ENCODE measurements around the gene HSD17B2.

Gene HSD17B2

DNA sequence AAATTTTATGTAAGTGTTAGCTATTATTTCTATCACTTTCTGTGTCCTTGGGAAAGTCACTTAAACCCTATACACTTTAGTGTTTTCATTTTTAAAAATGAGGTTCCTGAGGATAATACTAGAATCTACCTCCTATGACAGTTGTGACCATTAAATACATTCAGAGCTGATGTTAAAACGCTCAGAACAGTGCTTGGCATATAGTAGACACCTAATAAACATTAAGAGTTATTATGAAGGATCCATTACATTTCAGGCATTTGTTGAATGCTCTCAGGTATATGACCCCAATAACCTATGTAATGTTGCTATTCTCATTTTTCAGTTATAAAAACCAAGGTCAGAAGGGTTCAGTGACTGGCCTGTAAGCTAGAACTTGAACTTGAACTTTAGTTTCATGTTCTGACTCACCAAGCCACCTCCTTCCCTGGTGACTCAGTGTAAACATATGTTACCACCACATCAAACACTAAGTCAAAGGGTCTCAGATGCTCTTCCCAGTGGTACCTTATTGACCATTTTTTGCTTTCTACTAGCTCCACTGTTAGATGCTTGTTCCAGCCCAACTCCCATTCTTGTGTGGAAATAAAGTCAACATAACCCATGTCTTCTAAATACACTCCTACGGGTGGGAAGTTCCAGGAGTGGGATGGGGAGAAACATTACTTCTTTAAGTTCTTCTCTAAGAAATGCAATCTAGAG lies 47.6 kb downstream of the HSD17B2 start:
- ChIA-PET POLR2A (no interaction called here), CTCF (no interaction called here)
- no peak for DNase-seq (ENCODE audit: extremely low spot score)
- TF ChIP-seq FOXK2 (IDR thresholded peaks at IDR 0.05) = no peak
- no peak for TF ChIP-seq BHLHE40 (IDR thresholded peaks at IDR 0.05; ENCODE audit: borderline replicate concordance)
- TF ChIP-seq L3MBTL2 (conservative IDR thresholded peaks at IDR 0.05) = no peak
- TF ChIP-seq TARDBP (IDR thresholded peaks at IDR 0.05) = no peak

DNA sequence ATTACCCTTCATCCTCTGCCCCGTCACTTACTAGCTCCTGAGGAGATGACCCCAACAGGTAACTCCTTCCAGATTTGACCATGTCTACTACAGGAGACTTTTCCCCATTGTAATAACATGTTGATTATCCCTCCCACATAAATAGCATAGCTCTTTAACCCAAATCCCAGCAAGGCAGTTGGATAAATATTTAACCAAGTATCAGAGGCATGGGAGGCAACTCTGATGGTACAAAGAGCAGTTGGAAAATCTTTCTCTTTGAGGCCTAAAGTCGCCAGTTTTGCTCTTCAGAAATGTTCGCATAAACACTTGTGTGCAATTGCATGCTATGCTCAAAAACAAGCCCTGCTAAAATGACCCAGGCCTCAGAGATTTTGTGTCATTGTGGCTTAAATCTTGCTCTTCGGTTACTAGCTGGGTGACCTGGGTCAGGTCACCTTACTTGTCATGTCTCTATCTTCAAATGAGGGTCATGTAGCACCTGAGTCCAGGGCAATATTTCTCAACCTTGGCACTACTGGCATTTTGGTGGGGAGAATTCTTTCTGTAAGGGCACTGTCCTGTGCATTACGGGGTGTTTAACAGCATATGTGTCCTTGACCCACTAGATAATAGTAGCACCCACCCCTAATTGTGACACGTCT lies 48.8 kb downstream of the HSD17B2 start:
- TF ChIP-seq SP1 (IDR thresholded peaks at IDR 0.05) (no peak), BHLHE40 (IDR thresholded peaks at IDR 0.05; ENCODE audit: borderline replicate concordance) (no peak), FOXA1 (IDR thresholded peaks at IDR 0.05) (no peak), L3MBTL2 (conservative IDR thresholded peaks at IDR 0.05) (no peak), ZNF384 (IDR thresholded peaks at IDR 0.05) (no peak), ELF4 (IDR thresholded peaks at IDR 0.05) (no peak), NFRKB (IDR thresholded peaks at IDR 0.05) (no peak)
- TF ChIP-seq, protein P1, sequence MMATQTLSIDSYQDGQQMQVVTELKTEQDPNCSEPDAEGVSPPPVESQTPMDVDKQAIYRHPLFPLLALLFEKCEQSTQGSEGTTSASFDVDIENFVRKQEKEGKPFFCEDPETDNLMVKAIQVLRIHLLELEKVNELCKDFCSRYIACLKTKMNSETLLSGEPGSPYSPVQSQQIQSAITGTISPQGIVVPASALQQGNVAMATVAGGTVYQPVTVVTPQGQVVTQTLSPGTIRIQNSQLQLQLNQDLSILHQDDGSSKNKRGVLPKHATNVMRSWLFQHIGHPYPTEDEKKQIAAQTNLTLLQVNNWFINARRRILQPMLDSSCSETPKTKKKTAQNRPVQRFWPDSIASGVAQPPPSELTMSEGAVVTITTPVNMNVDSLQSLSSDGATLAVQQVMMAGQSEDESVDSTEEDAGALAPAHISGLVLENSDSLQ (IDR thresholded peaks at IDR 0.05) = no peak
- CTCF ChIA-PET = no interaction called here
- POLR2A ChIA-PET = no interaction called here
- DNase-seq (ENCODE audit: extremely low spot score) = no peak

DNA sequence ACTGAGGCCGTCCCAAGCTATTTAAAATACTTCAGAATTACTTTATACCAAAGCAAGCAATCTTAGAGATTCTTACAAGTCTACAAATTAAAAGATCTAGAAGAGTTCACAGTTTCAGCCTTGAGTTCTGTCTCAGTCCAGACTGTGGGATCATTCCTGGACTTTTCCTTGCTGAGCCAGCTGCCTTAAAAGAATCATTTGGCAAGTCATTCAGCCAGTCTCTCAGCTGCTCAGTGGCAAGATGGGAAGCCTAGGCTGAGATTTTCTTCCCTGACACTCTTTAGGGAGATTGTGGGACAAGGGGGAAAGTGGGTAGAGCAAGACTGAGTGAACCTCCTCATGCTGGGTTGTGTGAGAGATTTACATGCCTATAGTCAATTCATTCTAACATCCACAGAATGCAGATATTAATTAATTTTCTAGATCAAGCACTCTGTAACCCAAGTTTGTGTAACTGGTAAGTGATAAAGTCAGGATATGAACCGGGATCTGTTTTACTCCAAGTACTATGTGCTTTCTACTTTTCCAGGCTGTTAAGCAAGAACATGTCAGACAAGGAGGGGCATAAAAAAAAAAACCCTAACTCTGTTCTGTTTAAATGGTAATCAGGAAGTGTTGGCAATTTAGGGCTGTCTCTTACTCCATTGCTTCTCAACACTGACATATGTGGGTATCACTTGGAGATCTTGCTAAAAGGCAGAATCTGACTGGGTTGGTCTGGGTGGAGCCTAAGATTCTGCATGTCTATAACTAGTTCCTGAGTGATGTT lies 50.1 kb downstream of the HSD17B2 start:
- no peak for TF ChIP-seq ELF4 (IDR thresholded peaks at IDR 0.05)
- TF ChIP-seq BHLHE40 (IDR thresholded peaks at IDR 0.05; ENCODE audit: borderline replicate concordance) = no peak
- no peak for TF ChIP-seq ZNF384 (IDR thresholded peaks at IDR 0.05)
- TF ChIP-seq, protein P1 (IDR thresholded peaks at IDR 0.05) = no peak
- TF ChIP-seq CTBP1 (IDR thresholded peaks at IDR 0.05; ENCODE audit: borderline replicate concordance) = no peak
- TF ChIP-seq TARDBP (IDR thresholded peaks at IDR 0.05) = no peak
- no peak for TF ChIP-seq SP1 (IDR thresholded peaks at IDR 0.05)
- no peak for TF ChIP-seq ARNT (IDR thresholded peaks at IDR 0.05)
- ChIA-PET POLR2A (no interaction called here), CTCF (no interaction called here)
- DNase-seq (ENCODE audit: extremely low spot score) = no peak

DNA sequence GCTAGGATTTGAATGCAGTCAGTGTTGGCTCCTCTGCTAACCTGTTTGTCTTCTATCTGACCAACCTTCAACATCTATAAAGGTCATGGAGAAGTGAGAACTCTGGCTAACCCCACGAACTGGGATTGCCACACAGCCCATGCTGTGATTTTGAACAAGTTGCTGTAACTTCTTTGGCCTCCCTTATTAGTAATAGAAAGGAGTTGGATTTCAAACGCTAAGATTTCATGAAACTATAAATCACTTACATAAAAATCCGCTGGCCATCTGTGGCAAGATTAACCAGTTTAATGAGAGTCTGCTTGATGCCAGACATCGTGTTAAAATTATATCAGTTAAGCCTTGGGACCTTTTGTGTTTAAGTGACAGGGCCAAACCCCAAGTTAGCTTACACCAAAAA lies 53.4 kb downstream of the HSD17B2 start:
- POLR2A ChIA-PET = no interaction called here
- CTCF ChIA-PET = no interaction called here
- DNase-seq (ENCODE audit: extremely low spot score) = no peak
- no peak for TF ChIP-seq SP1 (IDR thresholded peaks at IDR 0.05)
- TF ChIP-seq NFRKB (IDR thresholded peaks at IDR 0.05) = no peak
- TF ChIP-seq BHLHE40 (IDR thresholded peaks at IDR 0.05; ENCODE audit: borderline replicate concordance) = no peak
- no peak for TF ChIP-seq CTBP1 (IDR thresholded peaks at IDR 0.05; ENCODE audit: borderline replicate concordance)
- no peak for TF ChIP-seq ARNT (IDR thresholded peaks at IDR 0.05)
- no peak for TF ChIP-seq TARDBP (IDR thresholded peaks at IDR 0.05)
- TF ChIP-seq FOXA1 (IDR thresholded peaks at IDR 0.05) = no peak
- TF ChIP-seq LEF1 (IDR thresholded peaks at IDR 0.05; ENCODE audit: borderline replicate concordance) = no peak
- TF ChIP-seq ZNF384 (IDR thresholded peaks at IDR 0.05) = no peak
- TF ChIP-seq, protein P1 (IDR thresholded peaks at IDR 0.05) = no peak
- TF ChIP-seq ELF4 (IDR thresholded peaks at IDR 0.05) = no peak
- TF ChIP-seq HDGF (IDR thresholded peaks at IDR 0.05; ENCODE audit: borderline replicate concordance) = no peak
- TF ChIP-seq SUZ12 (IDR thresholded peaks at IDR 0.05) = no peak

DNA sequence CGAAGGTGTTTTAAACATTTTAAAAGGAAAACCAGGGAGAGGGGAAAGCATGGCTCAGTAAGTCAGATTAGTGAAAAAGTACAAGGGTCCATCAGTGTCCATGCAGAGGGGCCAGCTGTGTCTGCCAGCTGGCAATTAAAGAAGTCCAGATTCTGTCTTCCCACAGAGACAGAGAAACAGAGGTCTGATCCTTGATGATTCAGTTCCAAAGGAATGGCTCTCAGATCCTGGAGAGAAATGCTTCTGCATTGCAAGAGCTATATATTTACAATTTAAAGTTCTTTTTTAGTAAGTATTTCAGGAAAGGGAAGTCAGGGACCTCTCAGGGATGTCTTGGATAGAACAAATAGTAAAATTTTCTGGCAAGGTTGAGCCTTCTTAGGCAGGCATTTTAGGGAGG lies 56.2 kb downstream of the HSD17B2 start:
- POLR2A ChIA-PET = no interaction called here
- CTCF ChIA-PET = no interaction called here
- no peak for DNase-seq (ENCODE audit: extremely low spot score)
- TF ChIP-seq TARDBP (IDR thresholded peaks at IDR 0.05) = no peak
- no peak for TF ChIP-seq SUZ12 (IDR thresholded peaks at IDR 0.05)
- TF ChIP-seq L3MBTL2 (conservative IDR thresholded peaks at IDR 0.05) = no peak
- TF ChIP-seq, protein P1 (IDR thresholded peaks at IDR 0.05) = no peak
- no peak for TF ChIP-seq FOXM1 (IDR thresholded peaks at IDR 0.05; ENCODE audit: borderline replicate concordance)
- no peak for TF ChIP-seq ARNT (IDR thresholded peaks at IDR 0.05)
- TF ChIP-seq SP1 (IDR thresholded peaks at IDR 0.05) = no peak
- TF ChIP-seq FOXK2 (IDR thresholded peaks at IDR 0.05) = no peak

DNA sequence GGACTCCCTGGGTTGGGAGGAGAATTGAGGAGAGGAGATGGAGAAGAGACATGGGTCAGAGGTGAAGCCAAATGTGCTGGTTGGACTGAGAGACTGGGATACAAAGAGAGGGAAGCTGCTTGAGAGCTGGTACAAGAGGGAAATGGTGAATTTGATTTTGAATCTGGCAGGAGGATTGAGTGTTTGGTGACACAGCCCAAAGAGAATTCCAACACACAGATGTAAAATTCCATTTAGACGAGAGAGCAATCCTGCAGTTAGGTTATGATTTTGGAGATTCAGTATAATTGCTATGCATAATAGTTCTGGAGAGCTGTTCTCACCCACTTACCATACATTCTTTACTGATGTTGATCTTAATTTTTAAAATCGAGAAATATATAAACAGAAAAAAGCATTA lies 57.7 kb downstream of the HSD17B2 start:
- no peak for TF ChIP-seq ZNF384 (IDR thresholded peaks at IDR 0.05)
- no peak for TF ChIP-seq HDGF (IDR thresholded peaks at IDR 0.05; ENCODE audit: borderline replicate concordance)
- TF ChIP-seq ELF4 (IDR thresholded peaks at IDR 0.05) = no peak
- no peak for TF ChIP-seq BHLHE40 (IDR thresholded peaks at IDR 0.05; ENCODE audit: borderline replicate concordance)
- TF ChIP-seq TARDBP (IDR thresholded peaks at IDR 0.05) = no peak
- TF ChIP-seq LEF1 (IDR thresholded peaks at IDR 0.05; ENCODE audit: borderline replicate concordance) = no peak
- TF ChIP-seq SP1 (IDR thresholded peaks at IDR 0.05) = no peak
- TF ChIP-seq SUZ12 (IDR thresholded peaks at IDR 0.05) = no peak
- TF ChIP-seq FOXK2 (IDR thresholded peaks at IDR 0.05) = no peak
- no peak for TF ChIP-seq FOXA1 (IDR thresholded peaks at IDR 0.05)
- TF ChIP-seq L3MBTL2 (conservative IDR thresholded peaks at IDR 0.05) = no peak
- no peak for DNase-seq (ENCODE audit: extremely low spot score)
- POLR2A ChIA-PET = no interaction called here
- CTCF ChIA-PET = no interaction called here
